B cell (primary cell): ENCODE data around the gene SFT2D1. TPM values are rescaled to one million over a fixed set of nuclear protein-coding genes. Genes with fewer than 3 reads are reported as not detected.
A peak's percentile ranks its signal among the peaks of the same experiment; 100 is the strongest.

ENCODE experiments used
- ATAC-seq: fragments of 200-7000 bp; cut with Tn5 transposase; one replicate; pipeline ENCODE4 v1.10.0; 2021; ENCODE audit warnings: low read depth, mild to moderate bottlenecking, moderate number of reproducible peaks, moderate library complexity
- CTCF ChIA-PET: fragments of 350-600 bp; sonication (Branson Sonifier 250); formaldehyde crosslinking; loops from one replicate; lab custom pipeline; 2021; ENCODE audit warnings: antibody characterized with exemption, inconsistent platforms; lab: Charles Lee
- POLR2A ChIA-PET: fragments of 350-600 bp; sonication (Branson Sonifier 250); formaldehyde crosslinking; loops from one replicate; lab custom pipeline; 2021; ENCODE audit warnings: antibody characterized with exemption; lab: Charles Lee
- DNase-seq: peaks from one replicate; pipeline ENCODE4 v3.0.0; 2013
- H2AFZ ChIP-seq: 2 replicates; pipeline ENCODE4 v1.6.1; 2012; ENCODE audit warnings: mild to moderate bottlenecking, low read depth, low read length; ENCODE audit not compliant: insufficient read depth, poor library complexity, severe bottlenecking
- H3K27ac ChIP-seq, 2 donors: 1 replicate in 1 of 2; 2 replicates in 1 of 2; pipeline ENCODE4 v1.5.1; 2012 to 2013; ENCODE audit warnings: low read length in 2 of 2, mild to moderate bottlenecking in 2 of 2, moderate library complexity in 1 of 2
- H3K27me3 ChIP-seq, 4 experiments: fragments of 200-600 bp in 1 of 4; sonication (generic) in 1 of 4; replicated peaks in 1 of 4; 1 replicate in 2 of 4; 2 replicates in 2 of 4; pipeline versions ENCODE4 v1.6.1 to v1.7.0; 2013 to 2016; ENCODE audit warnings: low read length in 3 of 4, mild to moderate bottlenecking in 2 of 4, mixed read lengths in 1 of 4, moderate library complexity in 1 of 4; ENCODE audit not compliant: insufficient read depth in 4 of 4, control insufficient read depth in 3 of 4; ENCODE audit errors: control extremely low read depth in 1 of 4
- H3K36me3 ChIP-seq, 2 experiments: replicated peaks in 1 of 2; 1 replicate in 1 of 2; 2 replicates in 1 of 2; pipeline versions ENCODE4 v1.6.1 to v1.7.1; 2013; ENCODE audit warnings: low read length in 1 of 2; ENCODE audit not compliant: insufficient read depth in 2 of 2, control insufficient read depth in 1 of 2; ENCODE audit errors: control extremely low read depth in 1 of 2, extremely low read depth in 1 of 2
- H3K4me1 ChIP-seq, 2 donors: fragments of 200-600 bp in 1 of 2; sonication (generic) in 1 of 2; 1 replicate in 1 of 2; 2 replicates in 1 of 2; pipeline versions ENCODE4 v1.5.1 to v1.6.1; 2013 to 2017; ENCODE audit warnings: low read length in 2 of 2; ENCODE audit not compliant: control insufficient read depth in 2 of 2, insufficient read depth in 2 of 2
- H3K4me2 ChIP-seq: replicated peaks from 2 replicates; pipeline ENCODE3; 2012; ENCODE audit warnings: mild to moderate bottlenecking, low read depth, low read length; ENCODE audit not compliant: poor library complexity, severe bottlenecking
- H3K4me3 ChIP-seq, 5 experiments: fragments of 200-600 bp in 1 of 5; sonication (generic) in 1 of 5; 1 replicate in 3 of 5; 2 replicates in 2 of 5; pipeline versions ENCODE4 v1.5.1 to v1.7.0; 2011 to 2016; ENCODE audit warnings: low read length in 4 of 5, mild to moderate bottlenecking in 4 of 5, low read depth in 2 of 5, control low read depth in 1 of 5, moderate library complexity in 1 of 5; ENCODE audit not compliant: insufficient read depth in 1 of 5; ENCODE audit errors: control extremely low read depth in 1 of 5, extremely low read depth in 1 of 5
- H3K79me2 ChIP-seq: fragments of 200-600 bp; sonication (generic); one replicate; pipeline ENCODE4 v1.6.0; 2016; ENCODE audit warnings: low read length; ENCODE audit not compliant: control insufficient read depth, insufficient read depth
- H3K9ac ChIP-seq: fragments of 200-600 bp; sonication (generic); 2 replicates; pipeline ENCODE4 v1.6.1; 2017; ENCODE audit warnings: mild to moderate bottlenecking, low read length, moderate library complexity
- H3K9me3 ChIP-seq, 3 donors: one replicate each; pipeline versions ENCODE4 v1.6.1 to v1.7.1; 2013; ENCODE audit warnings: low read length in 2 of 3; ENCODE audit not compliant: control insufficient read depth in 2 of 3, insufficient read depth in 1 of 3; ENCODE audit errors: control extremely low read depth in 1 of 3
- H4K20me1 ChIP-seq: 2 replicates; pipeline ENCODE4 v1.6.0; 2012; ENCODE audit warnings: mild to moderate bottlenecking, low read length; ENCODE audit not compliant: insufficient read depth, control insufficient read depth, poor library complexity, severe bottlenecking
- H3K27ac Mint-ChIP-seq: one replicate; pipeline ENCODE4 v1.8.0; 2021; ENCODE audit warnings: mixed read lengths
- H3K27me3 Mint-ChIP-seq: one replicate; pipeline ENCODE4 v1.8.0; 2021; ENCODE audit warnings: mixed read lengths
- H3K4me1 Mint-ChIP-seq: one replicate; pipeline ENCODE4 v1.8.0; 2021; ENCODE audit warnings: mixed read lengths
- H3K4me3 Mint-ChIP-seq: one replicate; pipeline ENCODE4 v1.8.0; 2021; ENCODE audit warnings: mixed read lengths
- H3K9me3 Mint-ChIP-seq: one replicate; pipeline ENCODE4 v1.8.0; 2022; ENCODE audit warnings: mixed read lengths; ENCODE audit not compliant: insufficient read depth
- CTCF ChIP-seq: fragments of 200-600 bp; IDR thresholded peaks from one replicate; pipeline ENCODE4 v1.8.0; 2022; ENCODE audit warnings: antibody characterized with exemption, mild to moderate bottlenecking
- EZH2 ChIP-seq: IDR thresholded peaks from 2 replicates; pipeline ENCODE4 v1.6.1; 2012; ENCODE audit warnings: borderline replicate concordance, low read depth, mild to moderate bottlenecking, moderate library complexity, low read length; ENCODE audit not compliant: insufficient read depth, poor library complexity, severe bottlenecking
- WGBS: methylation state at CpG from one replicate; pipeline ENCODE4 v1.1.5; 2013; ENCODE audit warnings: missing lambda C conversion rate; ENCODE audit not compliant: insufficient coverage; 5-methylcytosine and 5-hydroxymethylcytosine counted together
- intact Hi-C: fragments of 100-400 bp; cut with micrococcal nuclease; formaldehyde crosslinking; loops from one replicate; pipeline ENCODE4 v1.10.0; 2022
- polyA plus RNA-seq: library from polyadenylated mRNA; depleted of rRNA; stranded (reverse); fragments of >200 nt; gene quantifications from 2 replicates; pipeline ENCODE4 v1.2.3, GENCODE V29; 2012
- total RNA-seq, 2 donors: library from RNA; stranded (reverse); fragments of 120-200 nt in 1 of 2; gene quantifications; 1 replicate in 1 of 2; 2 replicates in 1 of 2; pipeline versions ENCODE4 v1.2.3 to v1.2.4, GENCODE V29; 2013 to 2022

The SFT2D1 gene
- total and polyA plus RNA-seq, 2 donors (not counting 1 experiment from before 2014, with no cell fraction given) = 38.2 to 59.0 TPM

GRCh38 chr6:166306378-166307081 lies 35.8 kb downstream of the SFT2D1 start:
- H3K4me1 ChIP-seq = peaks cover 13 to 17% of the 10 kb centered on the region in 2 donors
- H4K20me1 ChIP-seq = no peaks in the 10 kb centered on the region
- DNase-seq (no peak), ATAC-seq (no peak)
- peak overlapping the region; percentile 71 for H2AFZ ChIP-seq
- peaks cover 0 to 53% (median 24%) of the 10 kb centered on the region in 4 experiments for H3K27me3 ChIP-seq
- H3K4me3 ChIP-seq = peak overlapping the region in 2 of 5 experiments; percentile 32 to 51
- H3K79me2 ChIP-seq = no peaks in the 10 kb centered on the region
- H3K27me3 Mint-ChIP-seq = peaks cover 52% of the 10 kb centered on the region
- intact Hi-C loops = no loop called here
- TF ChIP-seq EZH2 (no peak), CTCF (no peak)
- H3K9ac ChIP-seq = peak overlapping the region; percentile 32
- H3K36me3 ChIP-seq = no peaks in the 10 kb centered on the region
- no peak overlapping the region for H3K27ac Mint-ChIP-seq
- 64% methylated on average over 32 of the region's 34 CpGs for WGBS
- peaks cover 8% of the 10 kb centered on the region for H3K4me1 Mint-ChIP-seq
- no peaks in the 10 kb centered on the region for H3K9me3 Mint-ChIP-seq
- ChIA-PET CTCF (interaction anchor here (1.6 to 15.9 kb wide), 2 partner anchors 75 to 91 kb away, joined by 7 to 266 read pairs; no protein-coding TSS in a partner anchor), POLR2A (no interaction called here)
- peak overlapping the region; percentile 92 for H3K4me2 ChIP-seq
- peak overlapping the region; percentile 76 for H3K4me3 Mint-ChIP-seq
- no peaks in the 10 kb centered on the region for H3K9me3 ChIP-seq
- no peak overlapping the region for H3K27ac ChIP-seq

DNA sequence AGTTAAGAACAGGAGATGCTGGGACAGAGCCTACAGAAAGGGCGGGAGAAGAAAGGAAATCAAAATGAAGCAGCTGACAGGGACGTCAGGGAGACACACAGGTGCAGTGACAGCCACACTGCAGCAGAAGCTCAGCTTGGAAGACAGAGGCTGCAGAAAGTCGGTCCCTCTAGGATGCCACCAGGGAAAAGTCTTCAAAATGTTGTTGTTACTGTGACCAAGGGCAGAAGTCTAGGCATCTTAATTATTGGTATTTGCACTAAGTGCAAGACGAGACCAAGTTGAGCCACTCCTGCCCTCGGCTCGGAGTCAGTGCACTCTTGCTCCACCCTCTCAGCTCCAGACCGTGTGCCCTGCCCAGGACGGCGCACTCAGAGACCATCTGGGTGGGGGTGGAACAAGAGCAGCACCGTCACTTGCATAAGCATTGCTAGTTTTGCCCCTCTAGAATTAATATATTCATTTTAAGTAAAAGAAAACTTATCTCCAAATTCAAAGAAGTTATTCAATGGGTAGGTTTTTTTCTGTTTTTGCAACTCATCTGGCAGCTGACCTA lies 36.7 kb downstream of the SFT2D1 start:
- Histone ChIP-seq H2AFZ (no peak overlapping the region), H4K20me1 (no peaks in the 10 kb centered on the region), H3K9me3 (no peaks in the 10 kb centered on the region), H3K27me3 (peaks cover 0 to 52% (median 24%) of the 10 kb centered on the region in 4 experiments), H3K4me1 (peaks cover 13 to 17% of the 10 kb centered on the region in 2 donors), H3K27ac (no peak overlapping the region), H3K9ac (no peak overlapping the region), H3K4me3 (no peak overlapping the region), H3K4me2 (no peak overlapping the region), H3K36me3 (no peaks in the 10 kb centered on the region), H3K79me2 (no peaks in the 10 kb centered on the region)
- TF ChIP-seq EZH2 = no peak
- TF ChIP-seq CTCF = no peak
- CTCF ChIA-PET = interaction anchor here (1.6 to 15.9 kb wide), 2 partner anchors 76 to 91 kb away, joined by 7 to 266 read pairs; no protein-coding TSS in a partner anchor
- no peaks in the 10 kb centered on the region for H3K9me3 Mint-ChIP-seq
- intact Hi-C loops = no loop called here
- no peak for DNase-seq
- peaks cover 52% of the 10 kb centered on the region for H3K27me3 Mint-ChIP-seq
- 86% methylated on average over 6 of the region's 10 CpGs for WGBS
- POLR2A ChIA-PET = no interaction called here
- peaks cover 8% of the 10 kb centered on the region for H3K4me1 Mint-ChIP-seq
- ATAC-seq = no peak
- peak overlapping the region; percentile 20 for H3K4me3 Mint-ChIP-seq
- no peak overlapping the region for H3K27ac Mint-ChIP-seq
